ACC112 (cell line): ENCODE measurements around the gene LCOR.

Source experiments
- H2AFZ ChIP-seq: fragments of 200-600 bp; sonication (generic); one replicate; pipeline ENCODE4 v1.6.0; 2017; ENCODE audit warnings: antibody characterized with exemption, low read length; ENCODE audit not compliant: unreplicated experiment
- H3K27ac ChIP-seq: fragments of 200-600 bp; sonication (generic); 2 replicates; pipeline ENCODE4 v1.5.1; 2014; ENCODE audit warnings: low read depth, mild to moderate bottlenecking, antibody characterized with exemption, low read length, moderate library complexity
- H3K27me3 ChIP-seq: fragments of 200-600 bp; sonication (generic); 2 replicates; pipeline ENCODE4 v1.6.1; 2014; ENCODE audit warnings: mild to moderate bottlenecking, antibody characterized with exemption, low read length, moderate library complexity, mixed read lengths; ENCODE audit not compliant: insufficient read depth
- H3K36me3 ChIP-seq: fragments of 200-600 bp; sonication (generic); 2 replicates; pipeline ENCODE4 v1.6.1; 2016; ENCODE audit warnings: mild to moderate bottlenecking, antibody characterized with exemption, low read length, moderate library complexity, mixed read lengths; ENCODE audit not compliant: insufficient read depth
- H3K4me1 ChIP-seq: fragments of 200-600 bp; sonication (generic); one replicate; pipeline ENCODE4 v1.6.1; 2016; ENCODE audit warnings: low read length, mixed read lengths; ENCODE audit not compliant: insufficient read depth, unreplicated experiment, control insufficient read depth
- H3K4me3 ChIP-seq: fragments of 200-600 bp; sonication (generic); 2 replicates; pipeline ENCODE4 v1.5.1; 2014; ENCODE audit warnings: mild to moderate bottlenecking, low read depth, low read length
- H3K79me2 ChIP-seq: fragments of 200-600 bp; sonication (generic); one replicate; pipeline ENCODE4 v1.6.0; 2016; ENCODE audit warnings: low read length; ENCODE audit not compliant: control insufficient read depth, unreplicated experiment, insufficient read depth

LCOR gene

DNA sequence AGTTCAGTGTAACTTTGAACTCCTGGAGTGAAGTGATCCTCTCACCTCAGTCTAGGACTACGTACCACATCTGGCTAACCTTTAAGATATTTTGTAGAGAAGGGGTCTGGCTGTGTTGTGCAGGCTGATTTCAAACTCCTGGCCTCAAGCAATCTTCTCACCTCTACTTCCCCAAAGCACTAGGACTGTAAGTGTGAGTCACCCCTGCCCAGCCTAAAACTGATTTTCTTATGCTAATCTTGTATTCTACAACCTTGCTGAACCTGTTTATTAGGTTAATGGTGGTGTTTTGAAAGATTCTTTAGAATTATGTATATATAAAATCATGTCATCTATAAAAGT, 58.0 kb downstream of the LCOR start:
- Histone ChIP-seq H2AFZ (no peak overlapping the region), H3K4me3 (no peak overlapping the region), H3K4me1 (no peaks in the 10 kb centered on the region), H3K79me2 (peaks cover 81% of the 10 kb centered on the region), H3K27me3 (no peaks in the 10 kb centered on the region), H3K27ac (no peak overlapping the region), H3K36me3 (peaks cover 43% of the 10 kb centered on the region)

DNA sequence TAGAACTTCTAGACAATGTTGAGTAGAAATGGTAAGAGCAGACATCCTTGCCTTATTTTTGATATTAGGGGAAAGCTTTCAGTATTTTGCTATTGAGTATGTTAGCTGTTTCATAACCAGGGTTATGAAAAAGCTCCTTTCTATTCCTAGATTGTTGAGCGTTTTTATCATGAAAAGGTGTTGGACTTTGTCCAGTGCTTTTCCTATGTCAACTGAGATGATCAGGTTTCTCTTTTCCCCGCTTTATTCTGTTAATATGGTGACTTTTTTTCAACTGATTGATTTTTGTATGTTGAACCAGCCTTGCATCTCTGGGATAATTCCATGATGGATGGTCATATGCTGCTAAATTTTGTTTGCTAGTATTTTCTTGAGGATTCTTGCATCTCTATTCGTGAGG, 58.5 kb downstream of the LCOR start:
- no peak overlapping the region for H2AFZ ChIP-seq
- H3K79me2 ChIP-seq = peaks cover 81% of the 10 kb centered on the region
- H3K27me3 ChIP-seq = no peaks in the 10 kb centered on the region
- no peaks in the 10 kb centered on the region for H3K4me1 ChIP-seq
- no peak overlapping the region for H3K27ac ChIP-seq
- H3K4me3 ChIP-seq = no peak overlapping the region
- peaks cover 43% of the 10 kb centered on the region for H3K36me3 ChIP-seq

DNA sequence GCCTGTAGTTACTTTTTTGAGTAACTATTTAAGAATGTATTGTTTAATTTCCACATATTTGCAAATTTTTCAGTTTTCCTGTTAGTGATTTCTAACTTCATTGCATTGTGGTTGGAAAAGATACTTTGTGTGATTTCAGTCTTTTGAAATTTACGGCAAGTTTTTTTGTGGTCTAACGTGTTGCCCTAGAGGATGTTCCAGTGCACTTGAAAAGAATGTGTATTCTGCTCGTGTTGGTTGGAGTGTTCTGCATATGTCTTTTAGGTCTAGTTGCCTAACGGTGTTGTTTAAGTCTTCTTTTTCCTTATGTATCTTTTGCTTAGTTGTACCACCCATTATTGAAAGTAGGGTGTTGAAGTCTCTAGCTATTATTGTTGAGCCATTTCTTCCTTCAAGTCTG, 59.7 kb downstream of the LCOR start:
- H3K79me2 ChIP-seq = peaks cover 78% of the 10 kb centered on the region
- H3K27ac ChIP-seq = no peak overlapping the region
- no peaks in the 10 kb centered on the region for H3K4me1 ChIP-seq

DNA sequence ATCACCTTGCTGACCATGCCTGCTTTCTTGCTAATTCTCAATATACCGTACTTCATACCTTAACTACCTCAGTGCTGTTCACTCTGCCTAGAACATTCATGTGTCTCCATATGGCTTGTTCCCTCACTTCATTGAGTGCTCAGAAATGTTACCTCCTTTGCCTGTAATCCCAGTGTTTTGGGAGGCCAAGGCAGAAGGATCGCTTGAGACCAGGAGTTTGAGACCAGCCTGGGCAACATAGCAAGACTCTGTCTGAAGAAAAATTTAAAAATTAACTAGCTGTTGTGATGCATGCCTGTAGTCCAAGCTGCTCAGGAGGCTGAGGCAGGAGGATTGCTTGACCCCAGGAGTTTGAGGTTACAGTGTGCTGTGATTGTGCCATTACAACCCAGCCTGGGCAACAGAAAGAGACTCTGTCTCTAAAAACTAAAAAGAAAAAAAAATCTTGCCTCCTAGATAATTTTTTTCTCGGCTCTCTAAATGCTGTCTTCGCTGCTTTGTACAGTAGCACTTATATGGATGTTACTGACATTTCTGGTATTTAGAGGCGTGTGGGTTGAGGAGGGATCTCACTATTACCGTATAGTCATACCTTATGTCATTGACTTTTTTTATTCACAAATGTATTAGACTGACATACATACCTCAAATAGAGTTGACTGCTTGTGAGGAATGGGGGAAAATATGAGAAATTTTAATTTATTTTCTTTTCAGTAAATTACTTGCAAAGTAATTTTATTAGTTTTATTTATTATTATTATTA, 63.7 kb downstream of the LCOR start:
- Histone ChIP-seq H3K27ac (no peak overlapping the region), H3K36me3 (peaks cover 18% of the 10 kb centered on the region), H3K4me3 (no peak overlapping the region), H3K4me1 (peaks cover 7% of the 10 kb centered on the region), H3K79me2 (peaks cover 72% of the 10 kb centered on the region), H3K27me3 (no peaks in the 10 kb centered on the region), H2AFZ (no peak overlapping the region)

More for the DNA sequence above, 59.7 kb downstream of the LCOR start:
- H3K4me3 ChIP-seq = no peak overlapping the region
- peaks cover 32% of the 10 kb centered on the region for H3K36me3 ChIP-seq
- H3K27me3 ChIP-seq = no peaks in the 10 kb centered on the region
- no peak overlapping the region for H2AFZ ChIP-seq

DNA sequence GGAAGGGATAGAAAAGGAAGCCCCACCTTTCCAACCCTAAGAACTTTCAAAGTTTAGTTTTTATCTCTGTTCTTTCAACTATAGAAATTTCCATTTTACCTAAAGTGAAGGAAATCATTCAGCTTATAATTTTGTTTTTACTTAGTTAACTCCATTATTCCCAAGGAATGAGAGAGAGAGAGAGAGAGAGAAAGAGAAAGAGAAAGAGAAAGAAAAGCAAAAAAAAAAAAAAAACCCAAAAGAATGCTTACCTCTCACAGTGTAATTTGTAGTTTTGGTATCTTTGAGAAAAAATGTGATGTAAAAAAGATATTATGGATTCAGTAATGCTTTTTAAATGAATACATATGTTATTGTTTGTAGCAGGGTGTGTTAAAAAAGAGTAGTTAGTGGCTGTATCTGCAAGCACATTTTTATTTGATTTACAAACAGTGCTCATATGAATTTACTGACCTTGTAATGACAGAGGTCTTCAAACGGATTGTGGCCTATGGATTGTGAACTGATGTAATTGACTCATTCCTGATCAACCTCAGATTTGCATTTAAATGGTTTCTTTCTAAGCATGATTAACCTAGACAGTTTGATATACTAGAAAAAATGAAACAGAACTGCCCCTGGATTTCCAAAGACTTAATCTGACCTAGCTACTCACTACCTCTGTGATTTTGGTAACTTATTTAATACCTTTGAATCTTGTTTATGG, 64.9 kb downstream of the LCOR start:
- Histone ChIP-seq H3K36me3 (peaks cover 10% of the 10 kb centered on the region), H3K27ac (no peak overlapping the region), H3K4me1 (peaks cover 7% of the 10 kb centered on the region), H2AFZ (no peak overlapping the region), H3K27me3 (no peaks in the 10 kb centered on the region), H3K4me3 (no peak overlapping the region), H3K79me2 (peaks cover 71% of the 10 kb centered on the region)

DNA sequence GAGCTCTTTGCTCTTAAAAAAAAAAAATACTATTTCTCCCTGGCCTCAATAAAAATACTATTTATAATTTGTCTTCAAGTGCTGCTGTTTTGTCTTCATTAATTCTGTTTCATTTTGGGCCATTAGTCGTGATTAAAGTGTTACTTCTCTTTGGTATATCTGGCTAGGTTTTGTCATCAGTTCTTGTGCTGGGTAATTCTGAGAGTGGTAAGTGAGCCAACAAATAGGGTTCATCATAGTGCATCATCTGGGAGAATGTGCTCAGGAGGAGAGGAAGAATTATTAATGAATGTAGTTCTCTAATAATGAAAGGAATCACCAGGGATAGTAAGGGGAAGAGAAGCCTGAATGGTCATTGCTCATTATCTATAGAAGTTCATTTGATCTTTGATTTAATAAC, 70.0 kb downstream of the LCOR start:
- no peak overlapping the region for H3K27ac ChIP-seq
- no peaks in the 10 kb centered on the region for H3K36me3 ChIP-seq
- no peak overlapping the region for H3K4me3 ChIP-seq
- H3K79me2 ChIP-seq = peaks cover 84% of the 10 kb centered on the region
- no peaks in the 10 kb centered on the region for H3K27me3 ChIP-seq
- H3K4me1 ChIP-seq = peaks cover 10% of the 10 kb centered on the region
- no peak overlapping the region for H2AFZ ChIP-seq

DNA sequence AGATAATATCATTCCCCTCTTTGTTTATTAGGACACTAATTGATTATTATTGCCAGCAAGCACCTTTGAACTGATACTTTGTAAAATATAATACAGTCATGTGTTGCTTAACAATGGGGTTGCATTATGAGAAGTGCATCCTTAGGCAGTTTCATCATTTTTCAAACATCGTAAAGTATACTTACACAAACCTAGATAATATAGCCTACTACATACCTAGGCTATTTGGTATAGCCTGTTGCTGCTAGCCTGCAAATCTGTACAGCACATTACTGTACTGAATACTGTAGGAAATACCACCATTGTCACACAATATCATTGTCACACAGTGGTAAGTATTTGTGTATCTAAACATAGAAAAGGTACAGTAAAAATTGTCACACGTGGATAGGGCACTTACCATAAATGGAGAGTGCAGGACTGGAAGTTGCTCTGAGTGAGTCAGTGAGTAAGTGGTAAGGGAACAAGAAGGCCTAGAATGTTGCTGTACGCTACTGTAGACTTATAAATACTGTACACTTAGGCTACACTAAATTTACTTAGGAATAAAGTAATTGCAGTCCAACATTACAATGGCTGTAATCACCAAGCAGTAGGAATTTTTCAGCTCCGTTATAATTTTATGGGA, 70.7 kb downstream of the LCOR start:
- no peak overlapping the region for H2AFZ ChIP-seq
- H3K27ac ChIP-seq = no peak overlapping the region
- no peak overlapping the region for H3K4me3 ChIP-seq
- peaks cover 80% of the 10 kb centered on the region for H3K79me2 ChIP-seq
- H3K36me3 ChIP-seq = no peaks in the 10 kb centered on the region
- peaks cover 6% of the 10 kb centered on the region for H3K4me1 ChIP-seq
- no peaks in the 10 kb centered on the region for H3K27me3 ChIP-seq

DNA sequence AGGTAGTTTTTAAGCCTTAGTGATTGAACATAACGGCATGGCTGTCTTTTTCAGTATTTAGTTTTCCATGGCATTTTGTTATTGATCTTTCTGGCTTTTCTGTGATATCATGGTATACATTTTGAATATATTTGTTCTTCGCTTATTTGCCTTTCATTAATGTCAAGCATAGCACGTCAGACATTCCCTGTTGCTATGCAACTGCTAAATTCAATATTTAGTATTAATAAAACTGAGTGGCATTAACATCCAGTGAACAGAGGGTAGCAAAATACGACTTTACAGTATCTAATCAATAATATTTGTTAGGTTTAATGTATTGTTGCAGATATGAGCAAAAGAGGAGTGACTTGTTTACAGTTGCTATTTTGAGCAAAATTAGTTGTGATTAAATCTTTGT, 72.5 kb downstream of the LCOR start:
- no peak overlapping the region for H3K4me3 ChIP-seq
- no peak overlapping the region for H2AFZ ChIP-seq
- no peaks in the 10 kb centered on the region for H3K36me3 ChIP-seq
- peaks cover 6% of the 10 kb centered on the region for H3K4me1 ChIP-seq
- H3K27me3 ChIP-seq = no peaks in the 10 kb centered on the region
- H3K27ac ChIP-seq = no peak overlapping the region
- peaks cover 65% of the 10 kb centered on the region for H3K79me2 ChIP-seq

DNA sequence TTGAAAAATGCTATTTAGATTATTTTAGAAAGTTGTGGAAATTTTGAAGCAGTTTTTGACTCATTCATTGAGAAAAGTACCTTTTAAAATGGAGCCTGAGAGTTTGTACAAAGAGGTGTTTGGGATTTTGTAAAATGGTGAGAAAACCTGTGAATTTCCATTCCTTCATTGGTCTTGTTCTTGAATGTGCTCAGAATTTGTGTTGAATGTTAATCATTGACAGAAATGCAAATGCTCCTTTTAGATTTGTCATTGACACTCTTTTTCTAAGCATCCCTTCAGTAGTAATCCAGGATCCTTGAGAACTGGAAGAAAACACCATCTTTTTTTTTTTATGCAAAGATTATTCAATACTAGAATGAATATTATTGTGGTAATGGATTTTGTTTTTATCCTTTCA, 74.8 kb downstream of the LCOR start:
- no peaks in the 10 kb centered on the region for H3K27me3 ChIP-seq
- H3K27ac ChIP-seq = no peak overlapping the region
- H3K4me3 ChIP-seq = no peak overlapping the region
- H3K4me1 ChIP-seq = peaks cover 6% of the 10 kb centered on the region
- H3K79me2 ChIP-seq = peaks cover 53% of the 10 kb centered on the region
- H3K36me3 ChIP-seq = no peaks in the 10 kb centered on the region; the same call in 1 of the 2 replicates
- H2AFZ ChIP-seq = no peak overlapping the region

DNA sequence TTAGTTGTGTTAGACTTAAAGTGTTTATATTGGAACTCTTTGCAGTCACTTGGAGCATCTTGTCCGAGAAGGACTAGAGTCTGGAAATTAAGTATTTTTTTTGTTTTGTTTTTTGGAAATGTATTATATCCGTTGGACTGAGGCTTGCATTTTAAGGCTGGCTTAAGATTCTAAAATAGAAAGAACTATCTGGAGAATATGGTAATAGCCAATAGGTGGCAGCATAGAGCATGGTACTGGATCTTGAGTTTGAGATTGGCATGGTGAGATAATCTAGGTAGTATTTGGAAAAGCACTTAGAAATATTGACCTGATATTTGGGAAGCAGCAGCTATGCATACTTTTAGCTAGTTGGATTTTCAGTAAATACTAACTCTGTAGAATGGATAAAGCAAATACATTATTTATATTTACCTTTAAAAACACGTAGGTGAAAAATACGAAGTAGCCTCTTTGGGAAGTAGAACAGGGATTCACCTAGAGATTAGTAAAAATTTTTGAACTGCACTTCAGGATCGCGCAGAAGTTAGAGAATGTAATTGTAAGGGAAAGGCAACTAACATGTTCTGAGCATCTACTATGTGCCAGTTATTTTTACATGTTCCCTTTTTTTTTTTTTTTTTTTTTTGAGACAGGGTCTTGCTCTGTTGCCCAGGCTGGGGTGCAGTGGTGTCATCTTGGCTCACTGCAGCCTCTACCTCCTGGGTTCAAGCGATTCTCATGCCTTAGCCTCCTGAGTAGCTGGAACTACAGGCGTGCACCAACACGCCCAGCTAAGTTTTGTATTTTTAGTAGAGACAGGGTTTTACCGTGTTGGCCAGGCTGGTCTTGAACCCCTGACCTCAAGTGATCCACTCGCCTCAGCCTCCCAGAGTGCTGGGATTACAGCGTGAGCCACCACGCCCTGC, 78.6 kb downstream of the LCOR start:
- no peaks in the 10 kb centered on the region for H3K27me3 ChIP-seq
- H3K27ac ChIP-seq = no peak overlapping the region
- peaks cover 3% of the 10 kb centered on the region; the same call in 1 of the 2 replicates for H3K36me3 ChIP-seq
- no peak overlapping the region for H2AFZ ChIP-seq
- no peaks in the 10 kb centered on the region for H3K4me1 ChIP-seq
- H3K79me2 ChIP-seq = peaks cover 20% of the 10 kb centered on the region
- H3K4me3 ChIP-seq = no peak overlapping the region
